HG03575 (cell line): ENCODE data around the gene CHKA.

Experiments
- ATAC-seq: cut with Tn5 transposase; IDR thresholded peaks from one replicate; pipeline ENCODE4 v1.9.1; 2021; ENCODE audit not compliant: unreplicated experiment, insufficient number of reproducible peaks, low FRiP score; ENCODE audit errors: extremely low read depth

CHKA gene

GRCh38 chr11:68145120-68145866 lies 24.1 kb upstream of the CHKA start:
- ATAC-seq, result no peak

GRCh38 chr11:68143310-68143689 lies 22.1 kb upstream of the CHKA start:
- no peak for ATAC-seq

- no peak for ATAC-seq
Observed at GRCh38 chr11:68142441-68143309, 21.5 kb upstream of the CHKA start.

GRCh38 chr11:68142028-68142412 lies 20.8 kb upstream of the CHKA start:
- no peak for ATAC-seq

- ATAC-seq, result no peak
Observed at GRCh38 chr11:68141246-68142027, 20.2 kb upstream of the CHKA start.

- ATAC-seq, result no peak
Observed at GRCh38 chr11:68140496-68141245, 19.5 kb upstream of the CHKA start.

- ATAC-seq, result no peak
Observed at GRCh38 chr11:68138237-68138636, 17.0 kb upstream of the CHKA start.

- ATAC-seq, result no peak
Observed at GRCh38 chr11:68137833-68138232, 16.6 kb upstream of the CHKA start.

GRCh38 chr11:68136866-68137265 lies 15.7 kb upstream of the CHKA start:
- no peak for ATAC-seq

GRCh38 chr11:68135161-68135560 lies 14.0 kb upstream of the CHKA start:
- no peak for ATAC-seq

- no peak for ATAC-seq
Observed at GRCh38 chr11:68133761-68134160, 12.6 kb upstream of the CHKA start.

- no peak for ATAC-seq
Observed at GRCh38 chr11:68130121-68130520, 8.9 kb upstream of the CHKA start.

GRCh38 chr11:68128682-68129327 lies 7.6 kb upstream of the CHKA start:
- ATAC-seq, result no peak

GRCh38 chr11:68127714-68128681 lies 6.8 kb upstream of the CHKA start:
- no peak for ATAC-seq

- ATAC-seq, result no peak
Observed at GRCh38 chr11:68125164-68125563, 4.0 kb upstream of the CHKA start.

- ATAC-seq, result no peak
Observed at GRCh38 chr11:68122936-68123539, 1.9 kb upstream of the CHKA start.
